GM21825 (cell line): Measurements from ENCODE around the gene MYOM1.
"Not testable (repeated sequence)": the region's sequence is repeated elsewhere in the genome, so short reads cannot be mapped to it uniquely, and the experiment has no call there.

Experiments used
- ATAC-seq: cut with Tn5 transposase; IDR thresholded peaks from one replicate; pipeline ENCODE4 v1.9.1; 2021; ENCODE audit warnings: mild to moderate bottlenecking, moderate library complexity; ENCODE audit not compliant: unreplicated experiment

MYOM1 gene

DNA sequence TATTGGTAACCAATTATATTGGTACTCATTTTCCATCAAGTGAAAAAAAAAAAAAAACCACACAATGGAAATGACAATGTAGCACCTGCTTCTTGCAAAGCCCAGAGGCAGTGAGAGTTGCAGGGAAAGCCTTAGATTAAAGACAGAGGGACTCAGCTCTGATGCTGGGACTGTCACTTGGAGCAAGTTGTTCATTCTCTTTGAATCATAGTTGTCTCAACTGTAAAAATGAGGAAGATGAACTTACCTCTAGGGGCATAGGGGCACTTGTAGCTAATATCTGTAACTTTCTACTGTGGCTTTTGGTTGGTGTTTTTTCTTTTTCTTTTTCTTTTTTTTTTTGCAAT is 125.5 kb downstream of the MYOM1 start:
- no peak for ATAC-seq

DNA sequence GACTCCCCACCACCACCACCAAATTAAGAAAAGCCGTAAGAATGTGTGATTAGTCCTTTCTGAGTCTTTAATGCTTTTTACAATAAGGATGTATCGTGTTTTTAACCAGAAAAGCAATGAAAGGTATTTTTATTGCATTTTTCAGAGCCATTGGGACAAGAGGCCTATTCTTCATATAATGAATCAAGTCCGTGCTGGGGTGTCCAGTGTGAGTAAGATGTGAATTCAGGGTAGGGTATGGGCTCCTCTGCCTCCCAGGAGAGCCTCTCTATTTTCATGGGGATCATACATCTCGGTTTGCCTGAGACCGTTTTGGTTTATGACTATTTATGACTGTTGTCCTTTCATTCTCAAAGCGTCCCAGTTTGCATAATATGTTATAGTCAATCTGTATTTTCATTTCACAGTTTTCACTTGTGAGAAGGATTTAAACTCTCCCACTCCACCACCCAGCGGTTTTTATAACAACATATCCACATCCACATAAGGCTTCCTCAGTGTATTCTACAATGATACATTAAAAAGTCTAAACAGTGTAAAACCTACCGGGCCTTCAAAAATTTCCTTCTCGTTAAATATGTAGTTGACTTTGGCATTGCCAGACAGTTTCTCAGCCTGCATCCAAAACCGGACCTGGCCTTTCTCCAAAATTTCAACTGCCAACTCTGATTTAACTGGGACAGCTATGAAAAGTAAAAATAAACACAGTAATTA is 126.0 kb downstream of the MYOM1 start:
- ATAC-seq = no peak

DNA sequence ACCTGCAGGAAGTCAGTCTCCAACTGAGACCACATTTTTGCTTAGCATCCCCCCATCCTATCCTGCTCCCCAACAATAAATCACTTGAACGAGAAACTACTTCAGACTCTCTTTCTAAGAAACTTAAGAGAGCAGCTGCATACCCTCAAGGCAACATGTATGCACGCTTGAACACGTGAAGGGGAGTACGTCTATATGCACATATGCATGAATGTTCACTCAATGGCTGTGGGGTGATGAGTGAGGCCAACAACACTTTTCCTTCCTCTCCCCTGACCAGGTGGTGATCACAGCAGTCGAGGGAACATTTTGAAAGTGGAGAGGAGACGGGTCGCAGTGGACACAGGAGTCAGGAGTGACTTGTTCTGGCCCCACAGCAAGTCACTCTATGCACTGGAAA is 127.0 kb downstream of the MYOM1 start:
- no peak for ATAC-seq

DNA sequence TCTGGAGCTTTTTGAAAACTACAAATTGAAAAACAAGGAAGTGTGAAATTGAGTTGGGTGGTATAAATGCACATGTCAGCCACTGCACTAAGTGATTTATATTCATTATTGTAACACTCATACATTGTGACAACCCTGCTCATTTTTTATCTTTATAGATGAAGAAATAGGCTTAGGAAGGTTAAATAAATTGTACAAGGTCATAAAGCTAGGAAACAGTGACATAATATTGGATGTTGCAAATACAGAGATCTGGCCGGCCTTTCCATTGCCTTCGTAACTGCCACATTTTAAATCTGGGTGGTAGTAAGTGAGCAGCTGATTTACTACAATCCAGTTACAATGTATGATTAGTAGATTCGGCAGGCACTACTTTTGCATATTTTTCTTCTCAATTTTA is 130.2 kb downstream of the MYOM1 start:
- ATAC-seq = no peak

DNA sequence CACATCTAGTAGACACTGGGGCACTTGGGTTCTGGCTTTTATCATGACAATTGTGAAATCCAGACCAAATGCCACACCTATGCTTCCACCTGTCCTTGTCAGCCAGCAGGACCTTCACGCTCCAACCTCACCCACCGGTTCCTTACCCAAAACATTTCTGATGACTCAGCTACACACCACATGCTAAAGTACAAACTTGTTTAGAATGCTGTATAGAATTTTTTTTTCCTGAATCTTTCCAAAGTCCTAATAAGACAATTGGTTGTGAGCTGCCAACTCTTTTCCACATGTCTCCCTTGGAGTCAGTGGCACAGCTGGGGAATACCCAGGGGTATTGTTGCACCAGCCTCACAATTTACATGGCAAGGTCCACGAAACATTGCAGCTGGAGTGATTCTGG is 131.3 kb downstream of the MYOM1 start:
- no peak for ATAC-seq

DNA sequence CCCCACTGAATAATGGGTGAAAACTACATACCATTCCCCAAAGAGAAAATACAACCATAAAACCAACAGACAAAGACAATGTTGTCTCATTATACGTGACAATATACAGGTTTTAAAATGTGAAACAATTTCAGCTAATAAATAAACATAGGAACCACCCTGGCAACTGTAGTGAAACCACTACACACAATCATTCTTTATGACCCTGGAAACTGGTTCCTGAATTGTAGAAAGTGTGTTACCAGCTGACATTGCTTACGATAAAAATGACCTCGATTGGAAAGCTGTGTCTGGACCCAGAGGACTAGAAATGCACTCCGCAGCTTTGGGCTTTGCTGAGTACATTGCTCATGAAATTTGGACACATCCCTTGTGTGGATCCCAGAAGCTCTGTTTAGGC is 132.9 kb downstream of the MYOM1 start:
- ATAC-seq = no peak

DNA sequence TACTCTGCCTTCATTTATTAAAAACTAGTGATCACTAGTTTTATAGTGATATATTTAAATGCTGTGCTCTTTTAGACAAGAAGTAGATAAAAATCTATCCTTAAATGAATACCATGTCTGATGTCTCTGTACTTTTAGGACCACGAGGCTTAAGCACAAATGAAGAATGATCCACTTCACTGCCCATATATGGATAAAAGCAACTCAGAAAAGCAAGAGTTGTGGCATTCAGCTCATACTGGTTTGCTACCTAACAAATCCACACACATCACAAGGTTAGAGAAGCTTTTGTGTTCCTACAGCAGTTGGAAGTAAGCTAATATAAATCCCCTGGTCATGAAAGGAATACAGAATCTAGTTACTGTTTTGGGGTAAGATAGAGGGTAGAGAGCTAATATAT is 134.2 kb downstream of the MYOM1 start:
- no peak for ATAC-seq

DNA sequence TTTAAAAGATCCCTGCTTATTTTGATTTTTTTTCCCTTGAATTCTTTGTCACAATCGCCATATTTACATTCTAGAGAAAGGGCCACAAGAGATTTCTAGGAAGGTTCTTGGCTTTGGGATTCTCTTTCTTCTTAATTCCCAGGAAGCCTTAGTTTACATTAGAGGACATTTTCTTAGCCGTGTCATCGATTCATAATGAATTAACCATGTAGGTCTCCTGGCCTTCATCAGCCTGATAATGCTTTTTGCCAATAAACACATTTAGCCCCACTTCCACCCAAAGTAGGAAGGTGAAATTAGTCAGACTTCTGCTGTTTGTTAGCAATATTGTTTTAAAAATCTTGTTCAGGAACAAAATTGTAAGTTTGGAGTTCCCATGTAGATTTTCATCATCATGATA is 135.6 kb downstream of the MYOM1 start:
- ATAC-seq = no peak

DNA sequence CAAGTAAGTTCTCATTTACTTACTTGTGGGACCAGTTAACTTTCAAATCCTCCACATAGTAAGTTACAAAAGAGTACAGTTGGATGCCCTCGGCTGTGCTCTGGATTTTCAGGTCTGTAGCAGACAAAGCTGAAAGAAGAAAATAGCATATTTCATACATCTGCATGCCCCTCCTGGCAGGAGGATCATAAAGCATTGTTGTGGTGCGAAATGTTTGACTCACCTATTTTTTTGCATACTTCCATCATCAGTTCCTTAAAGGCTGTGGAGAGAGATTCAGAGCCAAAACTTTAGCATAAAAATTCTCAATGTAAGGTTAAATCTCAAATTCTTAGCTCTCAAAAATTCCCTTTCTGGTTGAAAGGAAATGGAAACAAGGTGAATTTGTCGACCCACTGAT is 136.0 kb downstream of the MYOM1 start:
- no peak for ATAC-seq

DNA sequence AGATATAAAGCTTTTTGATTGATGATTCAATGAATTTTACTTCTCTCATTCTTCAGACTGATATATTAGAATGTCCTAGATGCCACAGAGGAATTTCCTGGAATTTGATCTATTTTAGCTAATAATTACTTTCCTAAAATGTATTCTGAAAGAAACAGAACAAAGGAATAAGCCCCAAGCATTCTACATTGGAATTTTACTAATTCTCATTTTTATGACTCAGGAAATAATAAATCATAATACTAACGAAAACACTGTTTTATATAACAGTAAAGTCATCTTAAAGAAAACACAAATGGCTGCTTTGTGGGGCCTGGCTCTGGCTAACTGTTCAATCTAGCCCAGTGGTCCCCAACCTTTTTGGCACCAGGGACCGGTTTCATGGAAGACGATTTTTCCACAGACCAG is 138.2 kb downstream of the MYOM1 start:
- no peak for ATAC-seq

DNA sequence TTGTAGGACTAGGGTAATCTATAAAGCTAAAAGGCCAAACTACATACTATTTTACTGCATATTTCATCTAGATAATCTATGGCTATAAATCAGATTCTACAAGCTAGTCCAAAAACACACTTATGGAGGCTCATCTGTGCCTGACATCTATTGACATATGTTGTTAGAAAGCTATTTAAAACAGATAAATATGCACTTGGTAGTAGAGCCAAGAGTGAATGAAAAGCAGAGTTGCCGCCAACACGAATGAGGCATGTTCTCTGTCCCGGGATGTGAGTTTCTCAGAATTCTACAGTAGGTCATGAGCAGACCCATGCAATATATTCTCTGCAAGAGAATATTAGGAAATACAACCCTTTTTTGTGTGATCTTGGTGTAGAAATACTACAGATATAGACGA is 140.1 kb downstream of the MYOM1 start:
- ATAC-seq = no peak

DNA sequence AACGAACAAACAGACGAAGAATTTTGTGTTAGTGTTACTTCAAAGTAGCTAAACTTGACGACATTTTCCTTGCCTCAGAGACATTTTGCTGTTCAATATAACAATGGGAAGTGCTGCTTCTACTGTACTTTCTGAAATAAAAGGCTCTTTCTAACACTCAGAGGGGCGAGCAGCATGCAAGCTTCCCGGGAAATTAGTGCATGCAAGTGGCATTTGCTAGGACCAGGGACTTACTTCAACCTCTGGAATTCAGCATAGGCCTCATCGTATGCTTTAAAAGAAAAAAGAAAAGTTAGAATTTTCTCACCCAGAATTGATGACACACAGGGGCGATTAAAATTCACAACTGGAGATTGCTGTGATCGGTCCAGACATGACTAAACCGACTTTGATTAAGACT is 144.3 kb downstream of the MYOM1 start:
- no peak for ATAC-seq

DNA sequence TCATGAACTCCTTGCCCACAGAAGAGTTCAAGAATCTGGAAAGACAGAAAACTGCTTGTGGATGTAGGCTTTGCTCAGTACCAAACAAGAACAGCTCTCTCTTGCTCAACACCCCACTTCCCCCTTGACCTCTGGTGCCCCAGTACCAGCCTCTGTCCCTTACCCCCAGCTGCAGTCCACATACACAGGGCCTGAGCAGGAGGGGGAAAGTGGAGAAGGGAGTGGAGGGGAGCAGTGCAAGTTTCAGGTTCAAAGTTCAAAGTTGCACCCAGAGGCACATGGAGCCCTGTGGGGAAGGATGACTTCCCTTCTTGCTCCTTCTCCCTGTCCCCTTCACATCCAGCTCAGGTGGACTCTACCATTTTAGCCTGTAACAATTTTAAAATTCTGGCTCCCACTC is 145.7 kb downstream of the MYOM1 start:
- ATAC-seq = no peak

DNA sequence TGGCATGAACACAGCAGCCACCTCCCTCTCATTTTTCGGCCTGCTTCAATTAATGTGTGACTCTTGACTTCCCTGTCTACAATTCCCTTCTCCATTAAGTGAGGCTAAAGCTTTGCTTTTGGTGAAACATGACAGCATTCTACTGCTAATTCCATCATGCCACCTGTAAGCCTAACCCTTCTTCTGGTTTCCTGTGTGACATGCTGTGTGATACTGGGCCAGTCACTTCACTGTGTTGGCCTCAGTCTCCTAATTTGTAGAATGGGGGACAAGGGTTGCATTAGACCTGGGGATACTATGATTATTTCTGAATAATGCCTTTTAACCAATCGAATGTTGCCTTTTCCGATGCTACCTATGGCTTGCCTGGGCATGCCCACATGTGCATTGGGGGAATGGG is 146.4 kb downstream of the MYOM1 start:
- ATAC-seq = not testable (repeated sequence)

DNA sequence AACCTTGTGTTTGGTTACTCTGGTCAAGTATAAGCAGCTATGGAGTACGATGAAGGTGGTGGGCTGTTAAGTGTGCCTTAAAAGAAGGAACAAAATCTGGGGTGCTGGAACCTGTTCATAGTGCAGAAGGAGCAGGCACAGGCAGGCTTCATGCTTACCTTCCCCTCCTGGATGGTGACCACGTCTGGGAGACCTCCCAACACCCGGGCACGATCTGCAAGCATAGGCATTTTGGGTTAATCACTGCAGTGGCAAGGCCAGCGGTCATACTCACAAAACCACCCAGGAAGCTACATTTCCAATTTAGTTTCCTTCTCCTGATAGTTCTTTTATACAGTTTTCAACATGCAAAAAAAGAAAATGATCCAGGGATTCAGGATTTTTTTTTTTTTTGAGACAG is 148.1 kb downstream of the MYOM1 start:
- ATAC-seq = no peak

DNA sequence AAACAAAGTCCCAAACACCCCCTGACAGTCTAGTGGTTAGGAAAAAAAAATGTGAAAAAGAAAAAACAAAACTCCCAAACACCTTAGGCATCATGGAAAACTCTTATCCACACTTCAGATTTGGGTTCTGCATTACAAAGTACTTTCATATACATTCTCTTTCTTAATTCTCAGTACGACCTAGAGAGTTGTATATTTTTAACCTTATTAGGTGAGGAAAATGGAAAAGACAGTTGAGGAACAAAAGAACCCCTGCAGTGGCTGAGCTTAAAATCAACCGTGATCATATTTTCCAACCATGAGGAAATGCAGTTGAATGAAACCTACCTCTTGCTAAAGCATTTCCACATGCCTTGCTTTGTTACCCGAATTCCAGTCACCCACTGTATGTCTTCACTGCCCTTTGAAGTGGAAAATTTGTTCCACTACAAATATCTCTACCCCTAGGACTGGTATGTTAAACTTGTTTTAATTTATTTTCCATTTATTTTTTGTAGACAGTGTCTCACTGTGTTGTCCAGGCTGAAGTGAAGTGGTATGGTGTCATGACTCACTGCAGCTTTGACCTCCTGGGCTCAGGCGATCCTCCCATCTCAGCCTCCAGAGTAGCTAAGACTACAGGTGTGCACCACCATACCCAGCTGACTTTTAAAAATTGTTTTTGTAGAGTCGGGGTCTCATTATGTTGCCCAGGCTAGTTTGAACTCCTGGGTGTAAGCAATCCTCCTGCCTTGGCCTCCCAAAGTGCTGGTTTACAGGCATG is 149.9 kb downstream of the MYOM1 start:
- no peak for ATAC-seq

DNA sequence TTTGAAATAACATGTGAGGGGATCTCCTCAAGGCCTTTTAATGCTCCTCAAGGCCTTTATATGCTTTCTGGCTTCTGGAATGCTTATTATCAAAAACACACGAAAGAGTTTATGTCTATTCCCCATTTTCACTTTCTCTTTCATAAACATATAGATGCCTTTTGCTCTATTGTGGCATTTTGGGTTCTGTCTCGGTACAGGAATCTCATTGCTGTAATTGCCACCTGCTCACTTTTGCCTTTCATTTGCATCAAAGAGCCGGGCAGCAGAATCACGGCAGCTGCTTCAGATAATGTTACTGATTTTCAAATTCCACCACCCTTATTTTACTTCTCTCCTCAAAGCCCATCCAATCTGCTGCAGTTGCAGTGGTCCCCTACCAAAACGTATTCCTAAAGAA is 152.0 kb downstream of the MYOM1 start:
- no peak for ATAC-seq

DNA sequence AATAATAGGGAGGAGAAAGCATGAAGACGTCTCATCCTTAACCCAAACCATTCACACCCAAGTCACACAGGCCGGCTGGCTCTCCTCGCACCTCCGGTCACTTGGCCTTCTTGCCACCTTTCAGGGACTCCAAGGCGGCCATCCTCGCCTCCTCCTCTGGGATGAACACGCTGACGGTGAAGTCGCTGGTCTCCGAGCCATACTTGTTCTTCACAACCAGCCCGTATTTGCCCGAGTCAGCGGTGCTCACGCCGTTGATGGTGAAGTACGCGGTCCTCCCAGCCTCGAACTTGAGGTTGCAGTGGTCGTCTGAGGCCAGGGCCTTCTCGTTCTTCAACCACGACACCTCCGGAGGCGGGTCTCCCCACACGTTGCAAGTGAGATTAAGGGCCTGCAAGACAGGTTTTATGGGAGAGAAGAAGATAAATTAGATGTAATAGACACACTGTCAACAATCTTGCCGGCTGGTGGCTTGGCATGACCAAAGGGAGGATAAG is 152.6 kb downstream of the MYOM1 start:
- ATAC-seq = no peak

DNA sequence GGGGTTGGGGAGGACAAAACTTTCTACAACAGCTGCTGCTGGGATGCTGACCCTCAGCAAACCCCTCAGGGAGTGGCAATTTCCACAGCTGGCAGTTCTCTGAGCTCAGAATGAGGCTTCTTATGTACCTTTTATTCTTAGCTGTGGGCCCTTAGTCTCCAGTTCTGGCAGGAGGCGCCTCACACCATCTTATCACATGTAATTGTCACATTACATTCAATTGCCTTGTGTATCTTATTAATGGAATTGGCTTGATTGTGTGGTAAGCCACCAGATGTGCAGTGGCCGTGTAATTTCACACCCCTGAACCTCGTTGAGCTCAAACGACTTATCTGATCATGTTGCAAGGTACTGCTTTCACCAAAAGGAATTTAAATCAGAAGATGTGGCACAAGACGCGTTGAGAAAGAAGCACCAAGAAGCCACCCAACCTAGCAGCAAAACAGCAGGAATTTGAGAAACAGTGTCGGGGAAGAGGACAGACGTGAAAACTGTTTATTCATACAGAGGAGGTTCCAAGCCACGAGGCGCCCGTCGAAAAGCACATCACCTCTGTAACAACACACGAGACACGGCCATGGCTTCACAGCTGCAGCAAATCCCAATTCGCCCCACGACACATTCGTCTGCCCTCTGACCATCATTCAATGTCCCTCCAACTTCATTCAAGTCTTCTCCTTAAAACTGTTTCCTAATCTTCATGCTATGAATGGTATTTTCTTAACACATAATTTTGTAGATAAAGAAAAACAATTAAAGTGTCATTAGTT is 153.2 kb downstream of the MYOM1 start:
- ATAC-seq = no peak

DNA sequence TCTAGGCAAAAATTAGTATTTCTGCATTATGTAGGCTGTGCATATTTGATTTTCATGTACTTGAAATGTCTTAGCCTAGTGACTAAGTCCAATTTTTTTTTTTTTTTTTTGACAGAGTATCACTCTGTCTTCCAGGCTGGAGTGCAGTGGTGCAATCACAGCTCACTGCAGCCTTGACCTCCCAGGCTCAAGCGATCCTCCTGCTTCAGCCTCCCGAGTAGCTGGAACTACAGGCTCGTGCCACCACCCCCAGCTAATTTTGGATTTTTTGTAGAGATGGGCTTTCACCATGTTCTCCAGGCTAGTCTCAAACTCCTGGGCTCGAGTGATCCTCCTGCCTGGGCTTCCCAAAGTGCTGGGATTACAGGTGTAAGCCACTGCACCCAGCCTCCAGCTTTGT is 156.0 kb downstream of the MYOM1 start:
- ATAC-seq = not testable (repeated sequence)

DNA sequence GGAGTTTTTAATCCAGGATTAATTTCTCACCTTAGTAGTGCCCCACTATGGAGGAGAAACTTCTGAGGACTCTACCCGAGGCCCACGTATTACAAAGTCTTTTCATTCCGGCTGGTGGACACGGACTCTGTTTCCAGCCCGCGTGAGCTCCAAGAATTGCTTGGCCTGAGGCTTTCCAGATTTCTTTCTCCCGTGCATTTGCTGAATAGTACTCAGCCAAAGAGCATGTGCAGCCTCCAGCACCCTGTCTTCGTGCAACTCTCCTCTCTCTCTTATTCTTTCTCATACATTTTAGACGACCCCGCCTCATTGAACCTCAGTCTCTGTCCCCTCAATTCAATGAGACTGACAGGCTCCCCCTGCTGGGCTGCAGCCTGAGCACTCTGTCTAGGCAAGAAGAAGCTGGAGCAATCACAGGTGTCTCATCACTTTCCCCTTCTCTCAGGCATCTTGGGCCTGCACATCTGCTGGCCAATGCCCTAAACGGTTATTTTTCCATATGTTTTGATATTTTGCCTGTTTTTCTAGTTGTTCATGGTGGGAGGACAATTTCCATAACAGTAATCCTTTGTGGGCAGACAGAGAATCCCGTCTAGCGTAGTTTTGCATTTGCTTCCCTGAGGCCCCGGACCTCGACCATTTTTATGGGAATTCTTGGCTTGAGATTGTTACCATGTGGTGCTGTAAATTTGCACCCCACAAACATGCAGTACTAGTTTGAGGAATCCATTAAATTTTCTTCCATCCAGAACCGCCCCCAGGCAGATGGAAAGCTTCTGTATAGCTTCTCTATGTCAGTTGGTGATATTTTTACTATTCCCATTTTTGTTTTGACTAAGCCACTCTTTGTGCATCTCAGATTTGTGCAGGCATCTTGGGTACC is 156.7 kb downstream of the MYOM1 start:
- ATAC-seq = peak; percentile 45
